T47D (cell line): ENCODE data around the gene KRT15.

ENCODE experiments used
- DNase-seq, 2 experiments: peaks; one replicate each; pipeline versions ENCODE4 v3.0.0 to v3.0.0-alpha.2; 2011 to 2012; ENCODE audit warnings: low read depth in 1 of 2, low spot score in 1 of 2
- JUND ChIP-seq: IDR thresholded peaks from 2 replicates; pipeline ENCODE4 v1.6.1; 2012; ENCODE audit warnings: low read depth
- in situ Hi-C: cut with HindIII; loops from 2 replicates; pipeline ENCODE4 v1.10.0; 2016; ENCODE audit warnings: low sequenced_read_pairs, low pct_unique_long_range_greater_than_20kb

The KRT15 gene

DNA sequence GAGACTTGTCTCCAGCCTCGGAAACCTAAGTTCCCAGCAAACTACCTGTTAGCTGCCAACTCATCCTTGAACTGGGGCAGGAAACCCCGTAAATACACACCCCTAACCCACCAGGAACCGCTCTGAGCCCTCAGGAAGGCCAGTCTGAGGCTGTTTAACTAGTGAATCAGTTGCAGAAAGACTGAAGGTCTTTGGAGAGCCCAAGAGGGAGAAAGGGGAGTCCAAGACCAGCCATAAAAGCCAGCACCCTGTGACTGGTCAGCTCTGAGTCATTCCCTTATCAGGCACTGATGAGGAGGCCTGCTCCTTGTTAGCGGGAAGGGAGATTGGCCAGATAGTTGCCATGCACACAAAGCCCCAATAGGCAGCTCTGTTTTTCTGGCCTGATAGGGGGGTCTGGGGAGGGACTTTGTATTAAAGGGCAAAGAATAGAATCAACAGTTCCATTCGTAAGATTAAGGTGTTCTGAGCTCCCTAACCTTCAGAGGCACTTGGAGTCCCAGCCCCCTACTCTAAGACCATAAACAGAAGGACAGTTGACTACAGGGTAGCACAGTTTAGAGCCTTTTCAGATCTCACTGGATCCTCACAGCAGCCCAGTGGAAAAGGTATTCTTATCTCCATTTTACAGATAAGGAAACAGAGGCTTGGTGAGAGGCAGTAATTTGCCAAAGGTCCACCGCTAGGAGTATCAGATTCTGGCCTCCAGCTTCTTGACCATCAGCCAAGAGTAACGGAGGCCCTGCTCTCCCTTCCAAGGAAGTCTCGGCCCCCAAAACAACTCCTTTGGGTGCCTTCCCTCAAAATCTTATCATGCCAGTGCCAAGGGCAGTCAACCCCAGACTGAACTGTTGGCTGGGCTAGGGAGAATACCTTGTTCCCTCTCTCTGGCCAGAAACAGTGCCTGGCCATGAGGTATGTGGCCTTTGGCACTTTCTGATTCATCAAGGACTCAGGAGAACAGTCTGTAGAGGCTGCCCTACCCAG is 11.7 kb upstream of the KRT15 start:
- peak in 1 of 2 experiments; percentile 57 for DNase-seq
- in situ Hi-C loops: no loop called here
- TF ChIP-seq JUND: no peak

- TF ChIP-seq JUND: no peak
- in situ Hi-C loops: no loop called here
- peak in 1 of 2 experiments; percentile 84 for DNase-seq
Measured at GRCh38 chr17:41529491-41529915, 10.8 kb upstream of the KRT15 start.

DNA sequence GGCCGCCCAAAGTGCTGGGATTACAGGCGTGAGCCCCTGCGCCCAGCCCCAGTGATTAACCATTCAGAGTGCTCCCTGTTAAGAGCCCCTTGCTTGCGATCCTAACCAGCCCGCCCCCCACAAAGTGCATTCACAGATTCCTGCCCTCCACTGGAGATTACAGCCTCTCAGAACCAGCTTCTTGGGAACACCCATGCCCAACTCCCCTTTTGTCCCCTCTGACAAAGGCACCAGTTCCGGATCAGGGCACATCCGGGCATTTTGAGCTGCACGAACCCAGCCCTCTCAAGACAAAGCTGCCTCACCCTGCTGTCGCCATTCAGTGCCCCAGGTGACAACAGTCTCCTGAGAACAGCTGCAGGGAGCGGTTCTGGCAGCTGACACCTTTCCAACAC is 10.3 kb upstream of the KRT15 start:
- TF ChIP-seq JUND: no peak
- in situ Hi-C loops: no loop called here
- DNase-seq: peak in 1 of 2 experiments; percentile 83

DNA sequence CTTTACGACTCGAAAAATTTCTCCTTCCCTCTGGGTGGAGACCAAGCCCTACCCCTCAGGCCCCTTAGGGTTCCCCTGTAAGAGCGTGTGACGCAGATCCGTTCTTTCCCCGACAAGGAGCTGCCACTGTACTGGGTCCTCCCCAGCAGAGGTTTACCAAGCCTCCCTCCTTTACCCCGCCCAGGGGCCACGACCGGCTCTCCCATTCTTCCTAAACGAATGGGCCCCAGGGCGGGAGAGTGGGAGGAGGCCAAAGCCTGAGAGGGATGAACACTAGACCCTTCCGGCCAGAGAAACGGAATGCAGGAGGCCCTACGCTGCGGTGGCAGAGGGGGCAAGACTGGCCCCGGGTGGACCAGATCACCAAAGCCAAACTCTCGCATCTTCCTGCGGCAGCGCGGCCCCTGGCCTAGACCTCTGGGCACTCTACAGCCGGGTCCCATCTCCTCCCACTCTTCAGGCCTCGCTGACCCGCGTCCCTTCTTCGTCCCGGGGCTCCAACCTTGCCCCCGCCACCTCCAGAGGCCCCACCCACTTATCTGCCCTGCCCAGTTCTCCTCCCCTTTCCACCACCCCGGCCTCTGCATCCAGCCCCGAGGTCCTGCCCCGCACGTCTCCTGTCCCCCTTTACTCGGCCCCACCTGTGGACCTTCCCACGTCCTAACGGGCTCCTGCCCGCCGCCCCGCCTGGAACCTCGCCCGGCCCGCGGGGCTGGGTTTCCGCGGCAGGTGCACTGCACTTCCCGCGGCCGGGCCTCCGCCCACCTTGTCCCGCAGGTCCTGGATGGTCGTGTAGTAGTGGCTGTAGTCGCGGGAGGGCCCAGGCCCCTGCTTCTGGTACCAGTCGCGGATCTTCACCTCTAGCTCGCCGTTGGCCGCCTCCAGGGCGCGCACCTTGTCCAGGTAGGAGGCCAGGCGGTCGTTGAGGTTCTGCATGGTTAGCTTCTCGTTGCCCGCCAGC is 8.7 kb upstream of the KRT15 start:
- peak in 1 of 2 experiments; percentile 70 for DNase-seq
- peak; percentile 3; the same call in 1 of the 2 replicates for TF ChIP-seq JUND
- in situ Hi-C loops: no loop called here

DNA sequence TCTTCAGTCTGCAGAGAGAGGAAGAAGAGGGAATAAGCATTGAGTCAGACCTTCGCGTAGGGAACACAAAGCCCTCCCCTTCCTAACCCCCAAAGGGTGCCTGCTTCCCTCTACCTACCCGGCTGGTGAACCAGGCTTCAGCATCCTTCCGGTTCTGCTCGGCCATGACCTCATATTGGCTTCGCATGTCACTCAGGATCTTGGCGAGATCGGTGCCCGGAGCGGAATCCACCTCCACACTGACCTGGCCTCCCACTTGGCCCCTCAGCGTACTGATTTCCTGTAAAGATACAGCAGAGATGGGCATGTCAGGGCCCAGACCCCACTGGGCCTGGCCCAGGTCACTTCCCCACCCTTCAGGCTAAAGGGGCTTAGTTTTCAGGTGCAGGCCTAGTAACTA is 5.6 kb upstream of the KRT15 start:
- in situ Hi-C loops: no loop called here
- TF ChIP-seq JUND: no peak; the same call in 1 of the 2 replicates
- peak in 1 of 2 experiments; percentile 85 for DNase-seq

GRCh38 chr17:41523787-41524186 is 5.1 kb upstream of the KRT15 start:
- no peak for TF ChIP-seq JUND
- in situ Hi-C loops: no loop called here
- DNase-seq: peak in 1 of 2 experiments; percentile 84

DNA sequence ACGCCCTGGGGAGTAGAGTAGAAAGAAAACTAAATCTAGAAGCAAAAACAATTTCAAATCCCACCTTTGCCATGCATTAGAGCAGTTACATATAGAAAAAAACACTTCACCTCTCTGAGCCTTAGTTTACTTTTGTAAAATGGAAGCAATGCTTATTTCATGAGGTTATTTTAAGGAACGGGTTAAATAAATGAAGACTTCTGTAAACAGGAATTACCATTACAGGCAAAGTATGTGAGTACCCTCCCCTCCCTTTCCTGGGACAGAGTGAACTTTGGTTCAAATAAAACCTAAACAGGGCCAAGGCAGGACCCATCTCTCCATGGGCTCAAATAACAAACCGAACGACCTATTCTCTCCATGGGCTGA is 4.5 kb upstream of the KRT15 start:
- in situ Hi-C loops: no loop called here
- TF ChIP-seq JUND: no peak
- peak in 1 of 2 experiments; percentile 68 for DNase-seq

- peak; percentile 70; the same call in 1 of the 2 replicates for TF ChIP-seq JUND
- in situ Hi-C loops: no loop called here
Measured at GRCh38 chr17:41522301-41523224, 3.9 kb upstream of the KRT15 start.

DNA sequence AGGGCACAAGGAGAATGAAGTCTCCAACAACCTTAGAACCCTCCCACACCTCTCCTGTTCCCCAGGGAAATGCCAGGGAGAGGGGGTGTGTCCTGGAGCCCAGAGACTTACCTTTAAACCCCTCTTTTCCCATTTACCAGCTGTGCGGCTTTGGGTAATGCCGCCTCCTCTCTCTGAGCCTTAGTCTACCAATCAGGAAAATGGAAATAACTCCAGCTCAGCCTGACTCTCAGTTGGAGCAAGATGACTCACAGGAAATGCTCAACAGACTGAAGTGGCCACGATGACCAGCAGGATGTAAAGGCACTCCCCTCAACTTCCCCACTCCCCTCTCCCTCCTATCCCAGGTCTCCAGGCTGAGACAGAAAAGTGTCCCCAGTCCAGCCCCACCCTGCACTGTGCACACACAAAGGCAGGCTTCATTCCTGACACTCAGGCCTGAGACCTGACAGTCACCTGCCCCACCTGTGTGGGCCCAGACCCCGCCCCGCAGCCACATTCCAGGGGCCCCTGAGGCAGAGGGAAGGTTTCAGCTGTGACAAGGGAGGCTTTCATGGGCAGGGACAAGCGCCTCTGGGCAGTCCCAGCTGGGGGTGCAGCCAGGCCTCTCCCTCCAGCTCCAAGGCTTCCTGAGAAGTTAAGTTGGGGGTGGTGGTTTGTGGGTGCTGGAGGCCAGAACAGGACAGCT is 3.0 kb upstream of the KRT15 start:
- TF ChIP-seq JUND: no peak; the same call in 1 of the 2 replicates
- in situ Hi-C loops: no loop called here
- no peak for DNase-seq

More at GRCh38 chr17:41522301-41523224, 3.9 kb upstream of the KRT15 start:
- peak in 1 of 2 experiments; percentile 98 for DNase-seq

GRCh38 chr17:41520821-41521521 is 2.3 kb upstream of the KRT15 start:
- no peak for TF ChIP-seq JUND
- no peak for DNase-seq
- in situ Hi-C loops: no loop called here
